Fibroblast of skin of right biceps (primary cell): Measurements from ENCODE around the gene TULP4.
A peak's percentile ranks its signal among the peaks of the same experiment; 100 is the strongest.
"Not testable (repeated sequence)": the region's sequence is repeated elsewhere in the genome, so short reads cannot be mapped to it uniquely, and the experiment has no call there.

Experiments
- DNase-seq: peaks from one replicate; pipeline ENCODE4 v3.0.0-alpha.2; 2013

TULP4 gene

DNA sequence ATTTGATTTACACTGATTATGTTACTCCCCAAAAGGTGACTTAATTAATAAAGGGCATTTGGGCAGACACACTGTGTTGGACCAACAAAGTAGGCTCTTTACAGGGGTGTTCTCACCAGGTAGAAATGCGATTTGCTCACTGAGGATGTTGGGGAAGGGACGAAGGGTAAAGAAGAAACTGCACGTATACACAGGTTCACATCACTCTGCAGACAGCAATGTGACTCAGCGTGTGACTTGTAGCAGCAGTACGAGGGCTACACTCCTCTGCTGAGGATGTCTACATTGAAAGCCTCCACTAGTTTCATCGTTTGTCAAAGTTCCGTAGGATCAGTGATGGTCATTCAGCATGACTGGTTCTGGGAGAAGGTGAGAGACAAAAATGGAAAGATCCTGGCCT is 194.9 kb downstream of the TULP4 start:
- DNase-seq, result no peak

DNA sequence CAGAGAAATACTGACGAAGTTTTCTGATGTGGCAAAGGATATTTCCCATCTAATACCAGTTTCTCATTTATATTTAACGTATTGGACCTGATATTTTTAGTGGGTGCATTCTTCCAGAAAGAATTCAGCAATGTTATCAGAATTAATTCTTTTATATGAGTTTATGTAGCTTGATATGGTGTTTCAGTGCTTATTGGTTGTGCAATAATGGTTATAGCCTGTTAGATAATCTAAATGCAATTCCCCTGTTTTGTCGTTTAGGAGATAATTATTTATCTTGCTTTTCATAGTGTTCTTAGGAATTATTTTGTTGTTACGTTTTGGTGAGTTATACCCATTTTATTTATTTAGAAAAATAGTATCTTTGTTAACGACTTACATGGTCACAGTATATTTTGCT is 196.2 kb downstream of the TULP4 start:
- no peak for DNase-seq

DNA sequence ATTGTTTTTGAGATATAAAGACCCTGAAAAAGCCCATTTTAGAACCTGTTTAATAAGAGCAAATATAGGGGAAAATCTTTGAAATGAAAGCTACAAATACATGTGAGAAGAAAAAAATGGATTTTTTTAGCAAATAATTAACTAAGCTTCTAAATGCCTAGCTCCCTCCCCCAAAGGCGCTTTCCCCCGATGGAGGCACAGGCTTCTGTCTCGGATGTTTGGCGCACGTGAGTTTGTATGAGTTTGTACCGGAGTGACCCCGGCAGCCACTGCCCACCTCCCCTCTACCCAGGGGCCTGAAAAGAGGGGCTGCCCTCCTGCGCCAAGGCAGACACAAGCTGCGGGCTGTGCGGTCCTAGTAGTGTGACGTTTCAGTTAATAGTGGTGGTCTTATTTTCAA is 197.2 kb downstream of the TULP4 start:
- DNase-seq, result no peak

- no peak for DNase-seq
These were observed 200.5 kb downstream of the TULP4 start for GRCh38 chr6:158512809-158513208.

DNA sequence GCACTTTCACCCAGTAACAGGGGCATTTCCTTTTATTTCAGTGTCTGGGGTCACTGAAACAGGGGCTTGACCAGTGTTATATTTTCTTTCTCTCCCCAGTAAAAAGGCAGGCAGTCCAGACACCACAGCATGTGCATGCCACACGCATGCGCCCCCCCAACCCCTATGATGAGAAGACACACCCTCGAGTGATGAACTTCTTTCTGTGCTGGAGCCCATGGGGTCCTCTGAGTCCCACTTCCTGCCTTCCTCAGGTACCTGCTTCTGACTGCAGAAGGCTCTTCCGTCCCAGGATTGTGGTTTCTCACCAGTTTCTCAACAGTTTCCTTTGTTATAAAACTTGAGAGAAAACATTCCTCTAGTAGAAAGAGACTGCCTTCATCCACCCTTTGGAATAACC is 201.9 kb downstream of the TULP4 start:
- DNase-seq, result no peak

GRCh38 chr6:158514991-158515390 is 202.7 kb downstream of the TULP4 start:
- no peak for DNase-seq

DNA sequence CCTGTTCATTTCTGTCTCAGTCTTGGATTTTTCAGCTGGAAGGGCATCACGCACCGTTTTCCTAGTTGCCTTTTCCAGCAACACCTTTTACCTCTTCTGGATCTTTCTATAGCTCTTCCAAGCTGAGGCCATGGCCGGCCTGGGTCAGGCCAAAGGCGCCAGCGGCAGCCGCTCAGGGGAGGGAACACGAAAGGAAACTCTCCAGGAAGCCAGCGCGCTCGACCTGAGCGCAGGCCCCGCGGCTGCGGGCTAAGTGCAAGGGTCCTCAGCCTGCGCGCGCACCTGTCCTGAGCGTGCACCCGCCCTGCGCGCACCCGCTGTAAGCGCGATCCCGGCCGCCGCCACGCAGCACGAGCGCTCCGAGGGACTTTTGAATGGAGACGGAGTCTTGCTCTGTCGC is 203.8 kb downstream of the TULP4 start:
- no peak for DNase-seq

- DNase-seq, result no peak
These were observed 204.8 kb downstream of the TULP4 start for GRCh38 chr6:158517038-158517437.

DNA sequence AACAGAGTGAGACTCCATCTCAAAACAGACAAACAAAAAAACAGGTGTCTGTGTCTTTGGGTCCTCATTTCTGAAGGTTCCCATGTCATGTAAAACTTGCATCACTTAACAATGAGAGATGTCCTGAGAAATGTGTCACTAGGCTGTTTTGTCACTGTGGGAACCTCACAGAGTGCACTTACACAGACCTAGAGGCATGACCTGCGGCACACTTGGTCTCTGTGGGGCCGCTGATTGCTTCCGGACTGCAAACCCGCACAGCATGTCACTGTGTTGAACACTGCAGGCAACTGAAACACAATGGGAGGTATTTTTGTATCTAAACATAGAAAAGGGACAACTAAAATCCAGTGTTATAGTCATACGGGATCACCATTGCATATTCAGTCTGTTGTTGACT is 205.3 kb downstream of the TULP4 start:
- DNase-seq, result no peak

DNA sequence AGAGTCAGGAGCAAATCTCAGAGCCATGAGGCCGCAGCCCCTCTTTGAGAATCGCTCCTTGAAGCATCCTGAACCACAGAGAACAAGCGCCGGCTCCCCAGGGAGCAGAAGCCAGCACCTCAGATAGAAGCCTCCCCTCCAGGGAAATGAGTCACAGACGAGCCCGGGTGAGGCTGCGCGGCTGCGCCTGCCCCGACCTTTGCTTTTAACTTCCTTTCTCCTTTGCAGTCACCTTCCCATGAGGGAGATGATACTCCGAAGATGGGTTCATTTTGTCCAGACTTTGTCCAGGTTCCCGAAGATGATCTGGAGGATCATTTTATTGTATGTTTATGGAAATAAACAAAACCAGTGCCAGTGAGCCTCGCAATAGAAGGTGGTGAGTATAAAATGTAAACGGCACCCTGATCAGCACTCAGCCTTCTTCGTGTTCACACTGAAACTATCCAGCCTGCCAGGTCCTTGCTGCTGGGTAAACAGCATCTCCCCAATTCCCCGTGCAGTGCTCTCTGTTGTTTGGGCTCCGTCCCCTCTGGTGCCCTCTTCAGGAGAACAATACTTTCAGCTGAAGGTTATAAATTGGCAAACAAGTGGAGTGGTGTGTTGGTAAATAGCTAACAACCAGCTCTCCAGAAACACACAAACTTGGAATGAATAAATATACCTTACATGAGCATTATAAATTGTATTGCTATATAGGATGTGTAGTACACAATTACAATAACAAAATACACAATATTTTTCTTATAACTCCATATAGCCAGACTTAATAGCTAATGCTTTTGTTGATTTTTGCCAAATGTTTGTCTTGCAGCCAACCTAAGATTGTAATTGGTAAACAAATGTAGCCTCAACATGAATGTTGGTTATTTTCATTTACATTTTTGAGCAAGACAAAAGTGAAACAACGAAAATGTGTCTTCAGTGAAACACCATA is 206.2 kb downstream of the TULP4 start:
- peak; percentile 80 for DNase-seq

- no peak for DNase-seq
These were observed 207.0 kb downstream of the TULP4 start for GRCh38 chr6:158519300-158519699.

DNA sequence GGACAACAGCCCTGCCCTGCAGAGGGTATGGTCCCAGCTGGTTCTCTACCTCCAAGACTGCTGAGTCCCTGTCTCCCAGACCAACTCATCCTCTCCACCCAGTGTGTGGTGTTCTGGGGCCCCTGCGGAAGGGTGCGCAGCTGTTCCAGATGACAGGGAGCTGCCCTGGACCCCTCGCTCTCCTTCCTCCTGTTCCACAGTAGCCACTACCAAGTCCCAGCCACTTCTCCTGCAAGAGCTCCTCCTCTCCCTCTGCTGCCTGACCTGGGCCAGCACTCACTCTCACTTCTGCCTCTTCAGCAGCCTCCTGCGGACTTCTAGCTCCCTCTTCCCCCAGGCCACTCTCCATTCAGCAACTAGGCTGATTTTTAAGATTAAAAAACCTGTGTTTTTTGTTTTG is 207.5 kb downstream of the TULP4 start:
- DNase-seq, result no peak

DNA sequence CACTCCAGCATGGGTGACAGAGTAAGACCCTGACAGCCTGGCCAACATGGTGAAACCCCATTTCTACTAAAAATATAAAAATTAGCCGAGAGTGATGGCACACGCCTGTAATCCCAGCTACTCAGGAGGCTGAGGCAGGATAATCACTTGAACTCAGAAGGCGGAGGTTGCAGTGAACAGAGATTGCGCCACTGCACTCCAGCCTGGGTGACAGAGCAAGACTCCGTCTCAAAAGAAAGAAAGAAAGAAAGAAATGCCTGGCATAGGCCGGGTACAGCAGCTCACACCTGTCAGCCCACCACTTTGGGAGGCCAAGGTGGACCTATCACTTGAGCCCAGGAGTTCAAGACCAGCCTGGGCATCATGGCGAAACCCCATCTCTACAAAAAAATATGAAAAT is 208.7 kb downstream of the TULP4 start:
- DNase-seq, result not testable (repeated sequence)

- DNase-seq, result no peak
These were observed 209.5 kb downstream of the TULP4 start for GRCh38 chr6:158521759-158522158.

DNA sequence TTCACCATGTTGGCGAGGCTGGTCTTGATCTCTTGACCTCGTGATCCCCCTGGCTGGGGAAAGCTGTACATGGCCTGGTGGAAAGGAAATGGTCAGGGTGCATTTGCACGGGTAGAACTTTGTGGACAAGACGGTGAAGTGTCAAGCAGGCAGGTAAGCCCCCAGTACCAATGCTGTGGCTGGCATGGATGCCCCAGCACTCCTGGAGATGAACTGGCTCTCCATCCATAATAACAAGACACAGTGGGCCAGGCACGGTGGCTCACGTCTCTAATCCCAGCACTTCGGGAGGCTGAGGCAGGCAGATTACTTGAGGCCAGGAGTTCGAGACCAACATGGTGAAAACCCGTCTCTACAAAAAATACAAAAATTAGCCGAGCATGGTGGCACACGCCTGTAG is 210.4 kb downstream of the TULP4 start:
- no peak for DNase-seq

DNA sequence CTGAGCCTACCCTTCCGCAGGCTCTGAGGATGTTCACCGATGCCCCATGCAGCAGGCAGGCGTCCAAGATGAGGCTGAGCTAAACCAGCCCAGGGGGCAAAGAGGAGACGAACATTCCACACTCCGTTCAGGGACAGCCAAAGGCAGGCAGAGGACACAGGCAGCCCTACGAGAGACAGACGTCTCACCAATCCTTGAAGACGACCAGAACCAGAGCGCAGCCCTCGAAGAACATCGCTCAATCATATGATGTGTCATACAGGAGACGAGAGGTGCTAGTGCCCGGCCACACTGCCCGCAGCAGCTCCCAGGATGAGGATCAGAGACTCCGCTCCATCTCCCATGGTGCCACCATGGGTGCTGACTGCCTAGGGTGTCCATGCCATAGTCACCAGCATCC is 212.0 kb downstream of the TULP4 start:
- DNase-seq, result no peak

DNA sequence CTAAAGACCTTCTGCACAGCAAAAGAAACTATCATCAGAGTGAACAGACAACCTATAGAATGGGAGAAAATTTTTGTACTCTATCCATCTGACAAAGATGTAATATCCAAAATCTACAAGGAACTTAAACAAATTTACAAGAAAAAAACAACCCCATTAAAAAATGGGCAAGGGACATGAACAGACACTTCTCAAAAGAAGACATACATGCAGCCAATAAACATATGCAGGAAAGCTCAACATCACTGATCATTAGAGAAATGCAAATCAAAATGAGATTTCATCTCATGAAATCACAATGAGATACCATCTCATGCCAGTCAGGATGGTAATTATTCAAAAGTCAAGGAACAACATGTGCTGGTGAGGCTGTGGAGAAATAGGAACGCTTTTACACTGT is 215.6 kb downstream of the TULP4 start:
- not testable (repeated sequence) for DNase-seq

DNA sequence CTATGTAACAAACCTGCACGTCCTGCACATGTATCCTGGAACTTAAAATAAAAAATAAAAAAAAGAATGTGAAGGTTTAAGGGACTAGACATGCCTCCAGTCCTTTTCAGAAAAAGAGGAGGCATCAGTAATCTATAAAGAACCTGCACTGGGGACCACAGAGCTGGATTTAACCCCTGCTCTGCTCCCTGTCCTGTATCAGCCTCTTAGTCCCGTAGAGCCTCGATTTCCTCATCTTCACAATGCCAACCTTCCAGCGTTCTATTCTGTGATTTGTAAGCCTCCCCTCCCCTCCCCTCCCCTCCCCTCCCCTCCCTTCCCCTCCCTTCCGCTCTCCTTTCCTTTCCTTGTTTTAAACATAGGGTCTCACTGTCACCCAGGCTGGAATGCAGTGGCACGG is 216.6 kb downstream of the TULP4 start:
- DNase-seq, result no peak

GRCh38 chr6:158529629-158530028 is 217.4 kb downstream of the TULP4 start:
- DNase-seq, result no peak

DNA sequence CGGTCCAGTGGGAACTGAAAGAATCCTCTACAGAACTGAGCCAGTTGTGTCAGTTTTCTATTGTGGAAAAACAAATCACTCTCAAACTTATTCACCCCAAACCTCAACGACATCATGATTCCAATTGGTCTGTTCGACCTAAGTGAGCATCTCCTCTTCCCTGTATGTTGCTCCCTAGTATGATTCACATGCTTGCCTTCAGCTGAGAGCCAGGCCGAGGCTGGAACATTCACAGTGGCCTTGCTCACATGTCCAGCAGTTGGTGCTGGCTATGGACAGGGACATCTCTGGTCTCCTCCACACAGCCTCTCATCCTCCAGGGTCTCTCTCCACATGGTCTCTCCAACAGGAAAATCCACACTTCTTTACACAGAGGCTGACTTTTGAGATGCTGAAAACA is 219.3 kb downstream of the TULP4 start:
- DNase-seq, result no peak

GRCh38 chr6:158531970-158532369 is 219.7 kb downstream of the TULP4 start:
- DNase-seq, result no peak

DNA sequence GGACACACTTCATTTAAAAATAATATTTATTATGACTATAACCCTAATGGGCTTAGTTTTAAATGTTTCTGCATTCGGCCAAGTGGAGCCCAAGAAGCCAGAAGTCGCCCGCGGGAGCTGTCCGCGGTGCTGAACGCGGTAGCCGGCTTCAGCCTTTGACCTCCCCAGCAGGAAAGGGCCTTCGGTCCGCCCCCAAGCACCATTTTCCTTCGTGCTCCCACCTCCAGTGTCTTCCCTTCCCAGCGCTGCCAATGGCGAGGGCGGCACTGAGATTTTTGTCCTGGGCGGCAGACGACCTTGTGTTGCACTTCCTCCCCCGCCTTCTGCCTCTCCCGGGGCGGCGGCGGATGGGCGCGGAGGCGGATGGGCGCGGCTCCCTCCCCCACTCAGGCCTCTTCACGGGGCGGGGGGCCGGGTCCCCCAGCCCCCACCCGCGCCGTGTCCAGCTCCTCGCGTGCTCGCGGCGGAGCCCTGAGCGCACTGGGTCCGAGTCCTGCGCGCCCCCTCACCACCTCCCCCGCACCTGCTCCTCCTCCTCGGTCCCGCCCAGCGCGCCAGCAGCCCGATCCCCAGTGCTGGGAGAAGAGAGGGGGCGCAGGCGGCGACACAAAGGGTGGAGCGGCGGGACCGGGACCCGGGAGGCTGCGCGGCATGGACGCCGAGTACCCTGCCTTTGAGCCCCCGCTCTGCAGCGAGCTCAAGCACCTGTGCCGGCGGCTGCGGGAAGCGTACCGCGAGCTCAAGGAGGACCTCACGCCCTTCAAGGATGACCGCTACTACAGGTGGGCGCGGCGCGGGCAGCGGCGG is 224.0 kb downstream of the TULP4 start:
- peak; percentile 64 for DNase-seq

DNA sequence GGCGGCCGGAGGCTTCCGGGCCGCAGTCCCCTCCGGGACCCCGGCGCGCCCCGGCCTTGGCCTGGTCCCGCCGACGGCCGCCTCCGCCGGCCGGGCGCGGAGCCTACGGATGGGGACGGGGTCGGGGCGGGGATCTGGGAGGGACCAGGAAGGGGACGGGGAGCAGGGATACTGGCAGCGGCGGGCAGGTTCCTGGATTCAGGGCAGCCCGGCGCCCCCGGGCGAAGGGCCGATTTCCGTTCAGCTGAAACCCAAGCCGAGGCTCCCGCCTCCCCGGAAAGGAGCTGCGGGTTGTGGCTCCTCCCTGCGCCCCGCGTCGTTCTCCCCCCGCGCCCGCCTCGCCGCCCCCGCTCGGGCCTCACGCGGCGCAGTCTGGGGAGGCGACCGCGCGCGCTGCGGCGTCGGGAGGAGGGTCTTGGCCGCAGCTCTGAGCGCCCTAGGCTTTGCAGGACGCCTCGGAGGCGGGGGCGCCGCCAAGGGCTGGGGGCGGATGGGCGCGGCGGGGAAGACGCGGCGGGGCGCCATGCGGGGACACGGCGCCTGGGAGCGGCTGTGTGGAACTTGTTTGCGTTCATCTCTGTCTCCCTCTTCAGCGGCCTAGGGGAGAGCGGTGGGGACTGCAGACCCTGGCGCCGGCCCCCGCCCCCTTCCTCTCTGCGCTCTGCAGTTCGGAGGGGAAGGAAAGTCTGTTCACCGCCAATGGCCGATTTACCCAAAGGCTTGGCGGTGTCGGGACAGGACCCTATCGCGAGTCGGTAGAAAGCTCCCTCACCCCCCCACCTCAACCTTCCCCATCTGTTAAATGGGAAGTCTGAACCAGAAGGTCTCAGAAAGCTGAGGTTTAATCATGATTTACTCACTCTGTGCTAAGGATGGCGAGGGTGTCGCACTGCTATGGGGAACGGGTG is 224.9 kb downstream of the TULP4 start:
- DNase-seq, result peak; percentile 8
